ENCODE data around the gene USP2. TPM values are rescaled to one million over a fixed set of nuclear protein-coding genes. Genes with fewer than 3 reads are reported as not detected.

USP2 gene
- 0.87 TPM for polyA plus RNA-seq (2013, experiment 1 of 2; ENCODE audit: insufficient read length)
- 1.6 TPM for polyA plus RNA-seq (2013, experiment 2 of 2; ENCODE audit: insufficient read length)

GRCh38 chr11:119381181-119381988 lies at the start of gene USP2:
USP2 (minus strand) TSS chr11:119381690; CDS start chr11:119373480, 8,210 bp downstream.
- DNase-seq = peak; percentile 95

- DNase-seq = no peak
These were observed 45.8 kb upstream of the USP2 start for GRCh38 chr11:119427279-119427678.

- DNase-seq = no peak
These were observed 44.7 kb upstream of the USP2 start for GRCh38 chr11:119426142-119426541.

- no peak for DNase-seq
These were observed 43.3 kb upstream of the USP2 start for GRCh38 chr11:119424775-119425174.

- no peak for DNase-seq
These were observed 42.8 kb upstream of the USP2 start for GRCh38 chr11:119424276-119424675.

GRCh38 chr11:119423509-119424254 lies 42.2 kb upstream of the USP2 start:
- DNase-seq = peak; percentile 29

- peak; percentile 68 for DNase-seq
These were observed 41.5 kb upstream of the USP2 start, which contains the start of gene THY1 for GRCh38 chr11:119422809-119423508. THY1 (minus strand) TSS chr11:119423172; CDS start chr11:119420905, 2,267 bp downstream.

GRCh38 chr11:119421941-119422808 lies 40.7 kb upstream of the USP2 start:
- DNase-seq = peak; percentile 59

GRCh38 chr11:119421351-119421750 lies 39.9 kb upstream of the USP2 start:
- DNase-seq = peak; percentile 26

- no peak for DNase-seq
These were observed 39.1 kb upstream of the USP2 start for GRCh38 chr11:119420631-119421030.

GRCh38 chr11:119419834-119420492 lies 38.5 kb upstream of the USP2 start:
- DNase-seq = no peak

GRCh38 chr11:119419246-119419645 lies 37.8 kb upstream of the USP2 start:
- no peak for DNase-seq

GRCh38 chr11:119418759-119419158 lies 37.3 kb upstream of the USP2 start:
- no peak for DNase-seq

- DNase-seq = peak; percentile 85
These were observed 36.4 kb upstream of the USP2 start for GRCh38 chr11:119417726-119418540.

- peak; percentile 71 for DNase-seq
These were observed 35.4 kb upstream of the USP2 start for GRCh38 chr11:119416606-119417580.

- DNase-seq = no peak
These were observed 34.5 kb upstream of the USP2 start for GRCh38 chr11:119415966-119416365.

GRCh38 chr11:119415517-119415916 lies 34.0 kb upstream of the USP2 start:
- no peak for DNase-seq

- DNase-seq = no peak
These were observed 33.2 kb upstream of the USP2 start for GRCh38 chr11:119414734-119415133.

GRCh38 chr11:119414321-119414720 lies 32.8 kb upstream of the USP2 start:
- DNase-seq = no peak
